ENCODE measurements around the gene NAB2.
A peak's percentile ranks its signal among the peaks of the same experiment; 100 is the strongest.

Gene NAB2

DNA sequence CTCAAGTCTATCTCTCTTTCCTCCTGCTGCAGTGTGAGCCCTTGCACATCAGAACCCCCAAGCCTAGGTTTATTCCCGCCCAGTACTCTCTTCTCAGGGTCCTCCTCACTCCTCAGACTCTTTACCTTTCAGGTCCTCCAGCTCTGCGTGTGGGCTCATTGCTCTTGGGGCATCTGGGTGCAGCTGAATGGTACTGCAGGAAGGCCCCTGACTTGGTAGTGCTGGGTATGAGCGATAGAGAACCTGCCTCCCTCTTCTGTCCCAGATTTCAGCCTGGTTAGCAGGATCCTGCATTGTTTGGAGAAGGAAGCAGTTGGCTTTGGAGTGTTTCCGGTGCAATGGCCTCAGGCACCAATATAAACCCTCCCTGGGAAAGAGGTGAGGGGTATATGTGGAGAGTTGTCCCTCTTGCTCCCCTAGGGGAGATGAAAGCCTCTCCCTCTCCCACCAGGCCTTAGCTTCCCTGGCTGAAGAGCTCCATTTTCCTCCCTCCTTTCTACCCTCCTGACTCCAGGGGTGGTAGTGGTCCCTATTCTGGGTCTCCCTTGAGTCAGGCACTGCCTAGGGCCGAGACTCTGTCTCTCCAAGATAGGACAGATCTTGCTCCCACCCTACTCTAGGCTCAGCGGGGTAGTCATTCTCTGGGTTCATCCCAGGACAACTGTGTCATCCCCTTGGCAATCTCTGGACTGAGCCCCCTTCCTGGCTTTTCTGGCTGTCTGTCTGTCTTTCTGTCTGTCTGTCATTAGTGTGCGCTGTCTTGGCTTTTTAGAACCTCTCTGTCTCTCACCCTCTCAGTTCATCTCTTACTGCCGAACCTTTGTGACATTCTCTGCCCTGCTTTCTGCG, 43.2 kb downstream of the NAB2 start:
- no peaks in the 10 kb centered on the region for H3K9me3 ChIP-seq
- intact Hi-C loops (cut with DNase I; ENCODE audit: low total_unique reads) = no loop called here
- DNase-seq = peak in 1 of 2 donors; percentile 20
- H3K36me3 ChIP-seq = no peaks in the 10 kb centered on the region
- H3K4me3 ChIP-seq = peak overlapping the region; percentile 94 to 96
- peaks cover 0 to 73% (median 68%) of the 10 kb centered on the region in 4 donors for H3K4me1 ChIP-seq
- no peaks in the 10 kb centered on the region for H3K27me3 ChIP-seq
- peak overlapping the region; percentile 95 to 99 for H3K27ac ChIP-seq
- TF ChIP-seq, protein P1, sequence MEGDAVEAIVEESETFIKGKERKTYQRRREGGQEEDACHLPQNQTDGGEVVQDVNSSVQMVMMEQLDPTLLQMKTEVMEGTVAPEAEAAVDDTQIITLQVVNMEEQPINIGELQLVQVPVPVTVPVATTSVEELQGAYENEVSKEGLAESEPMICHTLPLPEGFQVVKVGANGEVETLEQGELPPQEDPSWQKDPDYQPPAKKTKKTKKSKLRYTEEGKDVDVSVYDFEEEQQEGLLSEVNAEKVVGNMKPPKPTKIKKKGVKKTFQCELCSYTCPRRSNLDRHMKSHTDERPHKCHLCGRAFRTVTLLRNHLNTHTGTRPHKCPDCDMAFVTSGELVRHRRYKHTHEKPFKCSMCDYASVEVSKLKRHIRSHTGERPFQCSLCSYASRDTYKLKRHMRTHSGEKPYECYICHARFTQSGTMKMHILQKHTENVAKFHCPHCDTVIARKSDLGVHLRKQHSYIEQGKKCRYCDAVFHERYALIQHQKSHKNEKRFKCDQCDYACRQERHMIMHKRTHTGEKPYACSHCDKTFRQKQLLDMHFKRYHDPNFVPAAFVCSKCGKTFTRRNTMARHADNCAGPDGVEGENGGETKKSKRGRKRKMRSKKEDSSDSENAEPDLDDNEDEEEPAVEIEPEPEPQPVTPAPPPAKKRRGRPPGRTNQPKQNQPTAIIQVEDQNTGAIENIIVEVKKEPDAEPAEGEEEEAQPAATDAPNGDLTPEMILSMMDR (IDR thresholded peaks at IDR 0.05) = no peak

DNA sequence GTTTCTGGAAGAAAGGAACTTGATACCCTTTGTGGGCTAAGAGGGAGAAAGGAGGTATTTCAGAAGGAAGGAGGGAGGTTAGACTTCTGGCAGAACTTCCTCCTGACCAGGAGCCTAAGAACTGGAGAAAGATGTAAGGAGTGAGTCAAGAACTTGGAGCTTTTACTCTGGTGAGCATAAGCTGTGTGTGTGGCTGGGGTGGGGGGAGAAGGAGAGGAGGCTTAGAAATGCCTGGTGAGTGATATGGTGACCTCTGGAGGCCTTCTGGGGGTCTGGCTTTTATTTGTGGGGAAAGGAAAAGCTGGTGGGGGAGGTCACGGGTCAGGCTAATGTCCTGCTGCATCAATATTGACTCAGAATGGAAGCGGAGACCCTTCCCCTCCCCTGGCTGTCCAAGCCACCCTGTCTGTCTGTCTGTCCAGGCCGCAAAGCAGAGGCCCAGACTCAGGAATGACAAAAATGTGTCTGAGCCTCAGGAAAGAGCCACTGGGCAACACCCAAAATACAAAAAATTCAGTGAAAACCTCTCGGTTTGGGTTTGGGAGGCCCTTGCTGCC, 44.2 kb downstream of the NAB2 start:
- H3K27ac ChIP-seq = peak overlapping the region; percentile 95 to 99
- H3K9me3 ChIP-seq = no peaks in the 10 kb centered on the region
- no peaks in the 10 kb centered on the region for H3K27me3 ChIP-seq
- H3K4me3 ChIP-seq = peak overlapping the region; percentile 94 to 96
- intact Hi-C loops (cut with DNase I; ENCODE audit: low total_unique reads) = no loop called here
- no peaks in the 10 kb centered on the region for H3K36me3 ChIP-seq
- no peak for DNase-seq
- peaks cover 0 to 82% (median 71%) of the 10 kb centered on the region in 4 donors for H3K4me1 ChIP-seq
- TF ChIP-seq, protein P1 (IDR thresholded peaks at IDR 0.05) = no peak

DNA sequence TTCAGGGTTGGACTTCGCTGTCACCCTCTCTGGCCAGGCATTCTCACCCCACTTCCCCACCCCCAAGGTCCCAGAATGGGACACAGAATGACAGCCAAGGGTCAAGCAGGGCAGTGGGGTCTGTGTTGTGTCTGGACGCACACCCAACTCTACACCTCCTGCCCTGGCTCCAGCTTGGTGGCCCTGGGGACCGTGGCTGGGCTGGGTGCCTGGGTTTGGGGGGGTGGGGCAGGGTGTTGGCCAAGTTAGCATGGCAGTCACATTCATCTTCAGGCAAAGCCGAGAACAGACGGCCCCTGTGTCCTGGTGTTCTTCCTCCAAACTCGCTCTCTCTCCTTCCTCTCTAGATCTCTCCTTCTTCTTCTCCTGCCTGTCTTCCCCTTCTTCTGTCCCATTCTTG, 45.0 kb downstream of the NAB2 start:
- Histone ChIP-seq H3K27me3 (no peaks in the 10 kb centered on the region), H3K9me3 (no peaks in the 10 kb centered on the region), H3K27ac (peak overlapping the region; percentile 95 to 99), H3K4me3 (peak overlapping the region; percentile 94 to 96), H3K36me3 (peaks cover 1 to 7% (median 5%) of the 10 kb centered on the region in 3 donors), H3K4me1 (peaks cover 0 to 90% (median 76%) of the 10 kb centered on the region in 4 donors)
- intact Hi-C loops (cut with DNase I; ENCODE audit: low total_unique reads) = no loop called here
- peak in 1 of 2 donors; percentile 92 for DNase-seq
- TF ChIP-seq, protein P1 (IDR thresholded peaks at IDR 0.05) = no peak

DNA sequence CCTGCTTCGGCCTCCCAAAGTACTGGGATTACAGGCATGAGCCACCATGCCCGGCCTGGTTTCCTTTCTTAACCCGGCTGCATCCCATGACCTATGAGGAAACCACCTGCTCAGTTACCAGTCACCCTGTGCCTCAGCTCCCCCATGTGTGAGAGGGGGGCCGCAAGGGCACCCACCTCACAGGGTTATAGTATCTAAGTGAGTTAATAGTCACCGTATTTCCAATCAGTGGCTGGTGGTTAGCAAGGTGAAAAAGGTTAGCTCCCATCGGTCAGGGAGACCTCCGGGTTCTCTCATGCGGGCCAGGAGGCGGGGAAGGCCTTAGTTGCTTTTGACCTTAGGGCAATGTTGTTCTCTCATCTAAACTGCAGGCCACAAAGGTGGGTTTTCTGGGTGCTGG, 46.0 kb downstream of the NAB2 start:
- TF ChIP-seq, protein P1 (IDR thresholded peaks at IDR 0.05) = no peak
- peaks cover 0 to 100% (median 78%) of the 10 kb centered on the region in 4 donors for H3K4me1 ChIP-seq
- peak in 1 of 2 donors; percentile 37 for DNase-seq
- peak overlapping the region; percentile 95 to 99 for H3K27ac ChIP-seq
- peak overlapping the region in 1 of 2 donors; percentile 35 for H3K4me3 ChIP-seq
- intact Hi-C loops (cut with DNase I; ENCODE audit: low total_unique reads) = no loop called here
- no peaks in the 10 kb centered on the region for H3K27me3 ChIP-seq
- no peaks in the 10 kb centered on the region for H3K9me3 ChIP-seq
- peaks cover 12 to 18% (median 16%) of the 10 kb centered on the region in 3 donors for H3K36me3 ChIP-seq

DNA sequence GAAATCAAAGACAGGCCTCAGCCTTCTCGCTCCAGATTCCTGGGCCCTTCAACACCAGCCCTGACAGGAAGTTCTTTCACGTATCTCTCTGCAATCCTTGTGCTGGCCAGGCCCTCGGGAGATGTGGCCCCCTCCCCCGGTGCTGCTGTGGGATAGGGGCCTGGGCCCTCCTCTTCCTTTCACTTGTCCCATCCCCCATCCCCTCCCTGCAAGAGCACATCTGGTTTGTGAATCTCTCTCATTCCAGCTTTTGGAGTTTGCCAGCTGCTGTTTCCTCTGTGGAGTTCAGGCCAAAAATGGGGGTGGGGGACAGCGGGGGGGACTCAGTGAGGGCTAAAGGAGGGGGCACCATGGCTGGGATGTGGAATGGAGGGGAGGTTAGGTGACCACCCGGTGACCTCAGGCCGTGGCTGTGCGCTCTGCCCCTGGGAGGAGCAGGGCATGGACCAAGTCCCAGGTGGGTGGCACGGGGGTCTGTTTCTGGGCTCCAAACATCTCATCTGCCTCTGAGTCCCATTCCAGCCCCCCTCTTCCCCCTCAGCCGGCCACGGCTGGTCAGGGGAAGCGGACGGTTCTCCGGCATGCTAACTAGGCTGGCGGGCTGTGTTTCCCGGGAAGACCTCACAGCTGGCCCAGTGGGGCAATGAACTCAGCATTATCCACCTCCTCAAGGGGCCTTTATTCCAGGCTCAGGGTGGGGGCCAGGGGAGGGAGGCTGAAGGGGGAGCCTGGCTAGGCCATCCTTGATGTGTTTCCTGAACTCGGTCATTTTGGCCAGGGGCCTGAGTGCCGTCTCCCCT, 46.8 kb downstream of the NAB2 start:
- H3K9me3 ChIP-seq = no peaks in the 10 kb centered on the region
- DNase-seq = no peak
- intact Hi-C loops (cut with DNase I; ENCODE audit: low total_unique reads) = no loop called here
- peak overlapping the region; percentile 95 to 99 for H3K27ac ChIP-seq
- peaks cover 0 to 99% (median 71%) of the 10 kb centered on the region in 4 donors for H3K4me1 ChIP-seq
- H3K27me3 ChIP-seq = no peaks in the 10 kb centered on the region
- H3K4me3 ChIP-seq = peak overlapping the region; percentile 24 to 35
- peaks cover 19 to 26% (median 24%) of the 10 kb centered on the region in 3 donors for H3K36me3 ChIP-seq
- TF ChIP-seq, protein P1 (IDR thresholded peaks at IDR 0.05) = no peak

Measured in tibial artery (tissue), 4 donors.